ENCODE measurements around the gene PRIMPOL. TPM values are rescaled to one million over a fixed set of nuclear protein-coding genes. Genes with fewer than 3 reads are reported as not detected.

PRIMPOL gene
- total RNA-seq, 1 experiment from 2014 or later = 7.9 TPM

DNA sequence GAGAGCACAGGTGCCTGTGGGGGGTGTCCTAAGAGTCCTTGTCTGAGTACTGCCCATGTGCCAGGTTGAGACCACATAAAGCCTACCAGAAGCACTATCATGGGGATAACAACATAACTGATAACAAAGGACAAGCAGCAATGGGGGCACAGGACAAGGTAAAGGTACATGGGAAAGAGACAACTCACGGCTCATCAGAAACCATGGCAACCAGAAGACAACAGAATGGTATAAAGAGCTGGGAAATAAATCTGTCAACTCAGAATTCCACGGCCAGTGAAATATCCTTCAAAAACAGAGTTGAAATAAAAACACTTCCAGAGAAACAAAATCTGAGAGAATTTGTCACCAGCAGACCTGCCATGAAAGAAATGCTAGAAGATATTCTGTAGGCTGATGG lies 64.3 kb downstream of the PRIMPOL start:
- DNase-seq = no peak
- peaks cover 70% of the 10 kb centered on the region for H3K36me3 Mint-ChIP-seq (ENCODE audit: insufficient read depth, unreplicated experiment)
- Histone ChIP-seq H3K4me1 (no peaks in the 10 kb centered on the region), H3K9me3 (no peaks in the 10 kb centered on the region), H3K36me3 (ENCODE audit: control insufficient read depth, insufficient read depth, low read length) (no peaks in the 10 kb centered on the region), H3K4me3 (ENCODE audit: low read depth, low read length) (no peak overlapping the region), H3K27me3 (replicated peaks; ENCODE audit: control insufficient read depth, insufficient read depth, low read length) (no peaks in the 10 kb centered on the region)
- no peaks in the 10 kb centered on the region for H3K4me1 Mint-ChIP-seq (ENCODE audit: low read depth, unreplicated experiment)
- no TSS peak for BruUV-seq (replicated peaks)
- ChIA-PET POLR2A (no interaction called here), CTCF (no interaction called here)
- H3K27ac Mint-ChIP-seq (ENCODE audit: unreplicated experiment) = no peak overlapping the region
- H3K27me3 Mint-ChIP-seq (ENCODE audit: insufficient read depth, unreplicated experiment) = no peaks in the 10 kb centered on the region
- TF ChIP-seq CTCF (IDR thresholded peaks at IDR 0.05; ENCODE audit: insufficient read depth in 1 of 2, low read depth in 1 of 2, low read length in 1 of 2, severe bottlenecking in 1 of 2, unreplicated experiment in 1 of 2) = no peak
- no peak overlapping the region for H3K4me3 Mint-ChIP-seq (ENCODE audit: unreplicated experiment)
- intact Hi-C loops (cut with micrococcal nuclease; ENCODE audit: unreplicated experiment) = no loop called here
- H3K9me3 Mint-ChIP-seq (ENCODE audit: unreplicated experiment) = no peaks in the 10 kb centered on the region

- BruUV-seq (replicated peaks) = no TSS peak
- no peak overlapping the region for H3K27ac Mint-ChIP-seq (ENCODE audit: unreplicated experiment)
- Histone ChIP-seq H3K36me3 (ENCODE audit: control insufficient read depth, insufficient read depth, low read length) (no peaks in the 10 kb centered on the region), H3K9me3 (no peaks in the 10 kb centered on the region), H3K4me1 (no peaks in the 10 kb centered on the region), H3K4me3 (ENCODE audit: low read depth, low read length) (no peak overlapping the region), H3K27me3 (replicated peaks; ENCODE audit: control insufficient read depth, insufficient read depth, low read length) (no peaks in the 10 kb centered on the region)
- ChIA-PET CTCF (no interaction called here), POLR2A (no interaction called here)
- no peaks in the 10 kb centered on the region for H3K27me3 Mint-ChIP-seq (ENCODE audit: insufficient read depth, unreplicated experiment)
- intact Hi-C loops (cut with micrococcal nuclease; ENCODE audit: unreplicated experiment) = no loop called here
- no peak overlapping the region for H3K4me3 Mint-ChIP-seq (ENCODE audit: unreplicated experiment)
- no peak for DNase-seq
- peaks cover 57% of the 10 kb centered on the region for H3K36me3 Mint-ChIP-seq (ENCODE audit: insufficient read depth, unreplicated experiment)
- no peaks in the 10 kb centered on the region for H3K4me1 Mint-ChIP-seq (ENCODE audit: low read depth, unreplicated experiment)
- TF ChIP-seq CTCF (IDR thresholded peaks at IDR 0.05; ENCODE audit: insufficient read depth in 1 of 2, low read depth in 1 of 2, low read length in 1 of 2, severe bottlenecking in 1 of 2, unreplicated experiment in 1 of 2) = no peak
- no peaks in the 10 kb centered on the region for H3K9me3 Mint-ChIP-seq (ENCODE audit: unreplicated experiment)
These were observed 66.0 kb downstream of the PRIMPOL start for GRCh38 chr4:184715526-184715925.

- peaks cover 75% of the 10 kb centered on the region for H3K36me3 Mint-ChIP-seq (ENCODE audit: insufficient read depth, unreplicated experiment)
- peaks cover 10% of the 10 kb centered on the region for H3K9me3 Mint-ChIP-seq (ENCODE audit: unreplicated experiment)
- Histone ChIP-seq H3K4me3 (ENCODE audit: low read depth, low read length) (no peak overlapping the region), H3K9me3 (no peaks in the 10 kb centered on the region), H3K4me1 (no peaks in the 10 kb centered on the region), H3K36me3 (ENCODE audit: control insufficient read depth, insufficient read depth, low read length) (no peaks in the 10 kb centered on the region), H3K27me3 (replicated peaks; ENCODE audit: control insufficient read depth, insufficient read depth, low read length) (no peaks in the 10 kb centered on the region)
- H3K4me3 Mint-ChIP-seq (ENCODE audit: unreplicated experiment) = no peak overlapping the region
- no peaks in the 10 kb centered on the region for H3K27me3 Mint-ChIP-seq (ENCODE audit: insufficient read depth, unreplicated experiment)
- ChIA-PET POLR2A (no interaction called here), CTCF (no interaction called here)
- DNase-seq = no peak
- no peak overlapping the region for H3K27ac Mint-ChIP-seq (ENCODE audit: unreplicated experiment)
- intact Hi-C loops (cut with micrococcal nuclease; ENCODE audit: unreplicated experiment) = no loop called here
- BruUV-seq (replicated peaks) = no TSS peak
- H3K4me1 Mint-ChIP-seq (ENCODE audit: low read depth, unreplicated experiment) = no peaks in the 10 kb centered on the region
- no peak for TF ChIP-seq CTCF (IDR thresholded peaks at IDR 0.05; ENCODE audit: insufficient read depth in 1 of 2, low read depth in 1 of 2, low read length in 1 of 2, severe bottlenecking in 1 of 2, unreplicated experiment in 1 of 2)
These were observed 69.9 kb downstream of the PRIMPOL start for GRCh38 chr4:184719407-184719806.
